Neural cell (in vitro differentiated cells): ENCODE measurements around the gene CCDC27.

Experiments
- SMC3 ChIP-seq: fragments of 450-650 bp; conservative IDR thresholded peaks from 2 replicates; pipeline ENCODE4 v1.6.1; 2014; ENCODE audit warnings: antibody characterized with exemption, mild to moderate bottlenecking, moderate library complexity; ENCODE audit not compliant: poor library complexity
- TF ChIP-seq, protein P1 (sequence below): fragments of 450-650 bp; IDR thresholded peaks from 2 replicates; pipeline ENCODE4 v1.5.1; 2014; ENCODE audit warnings: antibody characterized with exemption, mild to moderate bottlenecking, moderate library complexity; ENCODE audit not compliant: poor library complexity, severe bottlenecking

DNA sequence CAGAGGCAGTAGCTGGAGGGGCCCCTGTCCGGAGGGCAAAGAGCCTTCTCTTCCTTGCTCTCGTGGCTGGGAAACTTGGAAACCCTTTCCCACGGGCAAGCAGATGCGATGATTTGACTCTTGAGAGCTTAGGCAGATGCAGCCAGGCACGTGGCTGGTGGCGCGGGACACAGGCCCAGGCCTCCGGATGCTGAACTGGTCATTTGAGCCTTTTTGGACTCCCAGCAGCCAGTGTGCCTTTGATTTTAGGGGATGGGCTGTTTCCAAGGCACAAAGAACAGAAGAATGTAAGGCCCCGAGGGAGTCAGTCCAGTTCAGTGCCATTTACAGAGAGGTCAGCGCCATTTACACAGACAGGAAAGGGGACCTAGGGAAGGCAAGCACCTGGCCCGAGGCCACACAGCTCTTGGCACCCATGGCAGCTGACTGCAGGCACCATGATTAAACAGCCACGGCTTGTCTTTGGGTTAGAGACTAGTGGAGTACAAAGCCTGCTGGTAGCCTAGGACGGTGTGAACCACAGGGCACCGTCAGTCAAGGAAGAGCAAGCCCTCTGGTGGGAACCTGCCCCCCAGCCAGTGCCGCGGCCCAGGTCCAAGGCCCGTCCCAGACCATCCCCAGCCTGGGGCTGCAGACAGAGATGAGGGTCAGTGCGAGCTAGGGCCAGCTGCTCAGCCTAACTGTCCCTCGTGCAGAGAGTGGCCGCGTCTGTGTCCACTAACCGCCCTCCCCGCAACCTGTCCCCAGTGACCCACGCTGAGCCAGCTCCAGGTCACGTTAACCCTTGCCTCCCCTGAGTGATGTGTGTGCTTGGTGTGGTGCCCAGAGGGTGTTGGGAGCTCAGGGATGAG is 20.4 kb upstream of the CCDC27 start:
- TF ChIP-seq, protein P1, sequence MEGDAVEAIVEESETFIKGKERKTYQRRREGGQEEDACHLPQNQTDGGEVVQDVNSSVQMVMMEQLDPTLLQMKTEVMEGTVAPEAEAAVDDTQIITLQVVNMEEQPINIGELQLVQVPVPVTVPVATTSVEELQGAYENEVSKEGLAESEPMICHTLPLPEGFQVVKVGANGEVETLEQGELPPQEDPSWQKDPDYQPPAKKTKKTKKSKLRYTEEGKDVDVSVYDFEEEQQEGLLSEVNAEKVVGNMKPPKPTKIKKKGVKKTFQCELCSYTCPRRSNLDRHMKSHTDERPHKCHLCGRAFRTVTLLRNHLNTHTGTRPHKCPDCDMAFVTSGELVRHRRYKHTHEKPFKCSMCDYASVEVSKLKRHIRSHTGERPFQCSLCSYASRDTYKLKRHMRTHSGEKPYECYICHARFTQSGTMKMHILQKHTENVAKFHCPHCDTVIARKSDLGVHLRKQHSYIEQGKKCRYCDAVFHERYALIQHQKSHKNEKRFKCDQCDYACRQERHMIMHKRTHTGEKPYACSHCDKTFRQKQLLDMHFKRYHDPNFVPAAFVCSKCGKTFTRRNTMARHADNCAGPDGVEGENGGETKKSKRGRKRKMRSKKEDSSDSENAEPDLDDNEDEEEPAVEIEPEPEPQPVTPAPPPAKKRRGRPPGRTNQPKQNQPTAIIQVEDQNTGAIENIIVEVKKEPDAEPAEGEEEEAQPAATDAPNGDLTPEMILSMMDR: no peak
- no peak for TF ChIP-seq SMC3
